ENCODE data around the gene TMEM134. TPM values are rescaled to one million over a fixed set of nuclear protein-coding genes. Genes with fewer than 3 reads are reported as not detected.

Gene TMEM134
- total and polyA plus RNA-seq, 2 donors (not counting 3 experiments of a cell fraction or from before 2014, with no cell fraction given) = 33.4 to 207 TPM

GRCh38 chr11:67494371-67495233 lies 25.6 kb upstream of the TMEM134 start:
- dilution Hi-C loops (cut with MboI; ENCODE audit: extremely low pct_ligation_motif_present, low sequenced_read_pairs) (no loop called here), intact Hi-C loops (cut with micrococcal nuclease) (no loop called here)
- Histone ChIP-seq H3K9me1 (replicated peaks; ENCODE audit: control insufficient read depth, extremely low read depth, insufficient read depth, low read length) (no peaks in the 10 kb centered on the region), H3K27me3 (ENCODE audit: control insufficient read depth in 2 of 2, insufficient read depth in 2 of 2, low read length in 2 of 2) (no peaks in the 10 kb centered on the region), H3K9me3 (replicated peaks; ENCODE audit: control insufficient read depth, insufficient read depth, low read length) (no peaks in the 10 kb centered on the region), H3K36me3 (ENCODE audit: control insufficient read depth in 2 of 2, extremely low read depth in 1 of 2, insufficient read depth in 2 of 2, low read length in 2 of 2) (peaks cover 0 to 9% of the 10 kb centered on the region in 2 experiments), H2AFZ (ENCODE audit: low read depth, low read length) (no peak overlapping the region), H3K4me1 (ENCODE audit: control insufficient read depth, extremely low read depth, insufficient read depth, low read length) (no peaks in the 10 kb centered on the region), H3K4me3 (replicated peaks in 1 of 3; ENCODE audit: insufficient read depth in 1 of 3, low read depth in 1 of 3, low read length in 3 of 3) (no peak overlapping the region), H3K9ac (replicated peaks; ENCODE audit: extremely low read depth, insufficient read depth, low read length) (no peak overlapping the region), H4K20me1 (replicated peaks; ENCODE audit: control insufficient read depth, extremely low read depth, insufficient read depth, low read length) (no peaks in the 10 kb centered on the region), H3K27ac (ENCODE audit: insufficient read depth, low read depth, low read length) (no peak overlapping the region), H3K79me2 (ENCODE audit: control insufficient read depth, insufficient read depth, low read length) (no peaks in the 10 kb centered on the region), H3K4me2 (ENCODE audit: insufficient read depth, low read length) (no peak overlapping the region)
- TF ChIP-seq JUN (IDR thresholded peaks at IDR 0.05; ENCODE audit: borderline replicate concordance, insufficient read depth, insufficient read length, low read depth) (no peak), MAX (IDR thresholded peaks at IDR 0.05; ENCODE audit: insufficient read depth, insufficient read length) (no peak), GATA2 (IDR thresholded peaks at IDR 0.05; ENCODE audit: insufficient read depth, insufficient read length, low read depth, low read length) (no peak), POLR2A (IDR thresholded peaks at IDR 0.05; ENCODE audit: low read depth, low read length) (no peak), FOS (IDR thresholded peaks at IDR 0.05; ENCODE audit: borderline replicate concordance, insufficient read depth, low read length) (no peak), MYC (IDR thresholded peaks at IDR 0.05; ENCODE audit: low read depth, low read length) (no peak), CTCF (IDR thresholded peaks at IDR 0.05; ENCODE audit: extremely low read depth in 1 of 2, insufficient read depth in 1 of 2, low read depth in 1 of 2, low read length in 2 of 2) (no peak), EZH2 (IDR thresholded peaks at IDR 0.05; ENCODE audit: borderline replicate concordance, low read depth, low read length, severe bottlenecking) (no peak), POLR2AphosphoS5 (IDR thresholded peaks at IDR 0.05; ENCODE audit: insufficient read depth, low read depth, low read length) (no peak)
- POLR2A ChIA-PET = no interaction called here
- CTCF ChIA-PET = no interaction called here
- no TSS peak for BruUV-seq (replicated peaks)
- no peak for FAIRE-seq
- DNase-seq (ENCODE audit: low read depth, low spot score) = no peak
